Ovary (tissue), 9 donors: ENCODE measurements around the gene EPHB6. TPM values are rescaled to one million over a fixed set of nuclear protein-coding genes. Genes with fewer than 3 reads are reported as not detected.

Source experiments
- DNase-seq, 5 donors: peaks; one replicate each; pipeline ENCODE4 v3.0.0-alpha.2; 2019 to 2020
- H3K27ac ChIP-seq, 2 donors: fragments of 200-600 bp; one replicate each; pipeline versions ENCODE4 v1.5.1 to v1.8.0; 2019 to 2022
- H3K27me3 ChIP-seq: fragments of 200-600 bp; one replicate; pipeline ENCODE4 v1.8.0; 2022
- H3K36me3 ChIP-seq: fragments of 200-600 bp; sonication (generic); one replicate; pipeline ENCODE4 v1.5.1; 2019
- H3K4me1 ChIP-seq: one replicate; pipeline ENCODE4 v1.8.1; 2013; ENCODE audit warnings: mild to moderate bottlenecking, moderate library complexity; ENCODE audit not compliant: insufficient read depth
- H3K4me3 ChIP-seq: fragments of 200-600 bp; sonication (generic); one replicate; pipeline ENCODE4 v1.5.1; 2017
- H3K9me3 ChIP-seq, 2 donors: fragments of 200-600 bp in 1 of 2; sonication (generic) in 1 of 2; one replicate each; pipeline versions ENCODE4 v1.5.1 to v1.8.1; 2013 to 2019; ENCODE audit warnings: mild to moderate bottlenecking in 1 of 2, moderate library complexity in 1 of 2
- EP300 ChIP-seq: sonication (generic); formaldehyde crosslinking; IDR thresholded peaks from one replicate; pipeline ENCODE4 v1.6.1; 2017; ENCODE audit warnings: antibody characterized with exemption
- POLR2A ChIP-seq: fragments of 450-650 bp; IDR thresholded peaks from one replicate; pipeline ENCODE4 v1.6.1; 2017; ENCODE audit warnings: antibody characterized with exemption, mild to moderate bottlenecking, moderate library complexity
- WGBS, 3 donors: extraction: QIAGEN DNeasy Blood & Tissue Kit in 1 of 3; methylation state at CpG; one replicate each; pipeline versions ENCODE4 v1.1.5 to v1.1.7; 2013 to 2017; 5-methylcytosine and 5-hydroxymethylcytosine counted together
- intact Hi-C, 4 donors: fragments of 100-400 bp; cut with DNase I; formaldehyde crosslinking; loops; one replicate each; pipeline versions ENCODE4 v1.11.0 to v1.15.1; 2022 to 2023
- polyA plus RNA-seq, 2 donors: library from polyadenylated mRNA; stranded (reverse); fragments of 200-250 nt in 1 of 2; fragments of 350-450 nt in 1 of 2; fragmentation: Illumina TruSeq in 1 of 2; extraction: RNeasy Lipid Tissue Mini Kit (QIAGEN cat#74804) in 1 of 2; gene quantifications; one replicate each; pipeline ENCODE4 v1.2.3, GENCODE V29; 2013 to 2014
- total RNA-seq, 7 donors: library from RNA; depleted of rRNA in 2 of 7; stranded (reverse); fragments of >200 nt in 2 of 7; fragmentation: NEBNext Ultra II Directional in 3 of 7; extraction: Animal tissue kit (Norgen Biotek cat#: 25700) in 3 of 7; gene quantifications; one replicate each; pipeline versions ENCODE4 v1.1.0 to v1.2.4, GENCODE V29; 2016 to 2023
- TF ChIP-seq, protein P1 (sequence below), 3 donors: fragments of 450-650 bp in 2 of 3; fragments of 200-600 bp in 1 of 3; IDR thresholded peaks; one replicate each; pipeline versions ENCODE4 v1.5.1 to v1.8.0; 2016 to 2022; ENCODE audit warnings: antibody characterized with exemption in 3 of 3, mild to moderate bottlenecking in 1 of 3
- donor health status: DM: no; HTN: no; CAD: no; lungs with moderate emphysema.
- donor health status: DM: no; HTN: no; CAD: no.
- donor health status: Bipolar disorder and iron deficiency.
- donor health status: DM: yes; HTN: yes; CAD: no.
- donor health status: DM: no; HTN: no; CAD: no.
- donor health status: DM: yes; HTN: yes; CAD: no.

EPHB6 gene
- total and polyA plus RNA-seq, 9 donors = 10.7 to 41.1 (median 28.5) TPM

- TF ChIP-seq, protein P1, sequence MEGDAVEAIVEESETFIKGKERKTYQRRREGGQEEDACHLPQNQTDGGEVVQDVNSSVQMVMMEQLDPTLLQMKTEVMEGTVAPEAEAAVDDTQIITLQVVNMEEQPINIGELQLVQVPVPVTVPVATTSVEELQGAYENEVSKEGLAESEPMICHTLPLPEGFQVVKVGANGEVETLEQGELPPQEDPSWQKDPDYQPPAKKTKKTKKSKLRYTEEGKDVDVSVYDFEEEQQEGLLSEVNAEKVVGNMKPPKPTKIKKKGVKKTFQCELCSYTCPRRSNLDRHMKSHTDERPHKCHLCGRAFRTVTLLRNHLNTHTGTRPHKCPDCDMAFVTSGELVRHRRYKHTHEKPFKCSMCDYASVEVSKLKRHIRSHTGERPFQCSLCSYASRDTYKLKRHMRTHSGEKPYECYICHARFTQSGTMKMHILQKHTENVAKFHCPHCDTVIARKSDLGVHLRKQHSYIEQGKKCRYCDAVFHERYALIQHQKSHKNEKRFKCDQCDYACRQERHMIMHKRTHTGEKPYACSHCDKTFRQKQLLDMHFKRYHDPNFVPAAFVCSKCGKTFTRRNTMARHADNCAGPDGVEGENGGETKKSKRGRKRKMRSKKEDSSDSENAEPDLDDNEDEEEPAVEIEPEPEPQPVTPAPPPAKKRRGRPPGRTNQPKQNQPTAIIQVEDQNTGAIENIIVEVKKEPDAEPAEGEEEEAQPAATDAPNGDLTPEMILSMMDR (IDR thresholded peaks at IDR 0.05) = no peak
- TF ChIP-seq POLR2A (no peak), EP300 (no peak)
- no peak overlapping the region for H3K27ac ChIP-seq
- H3K4me1 ChIP-seq = no peaks in the 10 kb centered on the region
- intact Hi-C loops = no loop called here
- H3K36me3 ChIP-seq = no peaks in the 10 kb centered on the region
- WGBS, 3 donors = 84 to 87% (median 87%) methylated on average over 8 of the region's 8 CpGs
- H3K9me3 ChIP-seq = no peaks in the 10 kb centered on the region
- no peak for DNase-seq
- H3K4me3 ChIP-seq = no peak overlapping the region
- no peaks in the 10 kb centered on the region for H3K27me3 ChIP-seq
These were observed 60.4 kb downstream of the EPHB6 start for GRCh38 chr7:142915315-142915714.

DNA sequence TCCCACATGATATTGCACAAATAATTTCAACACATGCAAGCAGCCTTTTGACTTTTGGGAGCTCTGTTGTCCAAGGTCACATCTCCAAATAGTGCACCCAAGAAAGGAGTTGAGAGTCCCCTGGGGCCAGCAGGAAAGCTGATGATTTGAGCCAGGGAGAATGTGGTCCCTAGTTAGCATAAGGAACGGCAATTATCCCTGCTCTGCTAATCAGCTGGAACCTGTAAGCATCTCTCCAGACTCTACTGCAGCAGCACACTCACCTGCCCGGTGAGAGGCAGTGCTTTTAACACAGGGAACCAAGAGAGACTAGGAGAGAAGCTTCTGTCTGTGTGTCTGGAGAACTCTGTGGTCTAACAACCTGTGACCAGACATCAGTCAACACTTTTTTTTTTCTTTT is 61.6 kb downstream of the EPHB6 start:
- no peak for DNase-seq
- H3K9me3 ChIP-seq = no peaks in the 10 kb centered on the region
- no peak for TF ChIP-seq EP300
- TF ChIP-seq, protein P1 (IDR thresholded peaks at IDR 0.05) = no peak
- no peak for TF ChIP-seq POLR2A
- H3K27me3 ChIP-seq = no peaks in the 10 kb centered on the region
- no peak overlapping the region for H3K27ac ChIP-seq
- H3K4me1 ChIP-seq = no peaks in the 10 kb centered on the region
- H3K4me3 ChIP-seq = no peak overlapping the region
- H3K36me3 ChIP-seq = no peaks in the 10 kb centered on the region
- WGBS, 3 donors = 13 to 42% (median 21%) methylated on average over 2 of the region's 2 CpGs
- intact Hi-C loops = no loop called here

DNA sequence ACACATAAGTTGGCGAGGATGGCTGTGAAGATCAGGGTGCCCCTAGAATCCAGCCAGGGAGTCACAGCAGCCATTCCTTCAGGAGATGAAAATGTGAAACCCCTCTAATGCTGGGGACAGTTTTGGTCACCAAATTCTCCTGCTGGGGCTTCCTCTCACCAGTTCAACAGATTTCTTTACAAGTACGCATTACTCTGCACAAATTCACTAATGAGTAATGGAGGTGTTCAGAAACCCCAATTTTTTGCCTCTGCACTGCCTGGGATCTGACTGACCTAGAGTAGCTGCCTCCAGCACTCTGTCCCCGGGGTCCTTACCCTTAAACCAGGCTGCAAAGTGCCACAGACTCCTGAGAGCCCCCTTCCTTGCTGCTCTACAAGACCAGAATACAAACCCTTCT is 62.6 kb downstream of the EPHB6 start:
- intact Hi-C loops = no loop called here
- H3K4me3 ChIP-seq = no peak overlapping the region
- H3K27ac ChIP-seq = no peak overlapping the region
- H3K4me1 ChIP-seq = no peaks in the 10 kb centered on the region
- 60 to 74% (median 65%) methylated on average over 3 of the region's 3 CpGs for WGBS, 3 donors
- no peaks in the 10 kb centered on the region for H3K27me3 ChIP-seq
- no peak for DNase-seq
- H3K36me3 ChIP-seq = no peaks in the 10 kb centered on the region
- TF ChIP-seq, protein P1 (IDR thresholded peaks at IDR 0.05) = no peak
- no peak for TF ChIP-seq EP300
- no peak for TF ChIP-seq POLR2A
- H3K9me3 ChIP-seq = no peaks in the 10 kb centered on the region

DNA sequence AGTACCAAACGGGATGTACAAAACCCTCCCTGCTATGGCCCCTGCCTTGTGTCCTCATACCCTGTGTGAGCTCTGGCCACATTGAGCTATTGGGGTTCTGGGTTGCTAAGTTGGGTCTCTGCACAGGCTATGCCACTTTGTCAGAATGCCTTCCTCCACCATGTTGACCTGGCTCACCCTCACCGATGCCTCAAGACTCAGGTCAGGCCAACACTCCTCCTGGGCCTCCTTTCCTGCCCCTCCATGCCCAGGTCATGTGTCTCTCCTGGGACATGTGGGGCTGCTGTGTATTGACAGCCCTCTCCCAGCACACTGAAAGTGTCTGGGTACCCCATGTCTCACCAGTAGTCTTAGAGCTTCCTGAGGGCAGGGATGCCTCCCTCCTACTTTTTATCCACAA is 64.0 kb downstream of the EPHB6 start:
- no peaks in the 10 kb centered on the region for H3K36me3 ChIP-seq
- DNase-seq = no peak
- 63 to 74% (median 67%) methylated on average over 2 of the region's 2 CpGs for WGBS, 3 donors
- TF ChIP-seq POLR2A (no peak), EP300 (no peak)
- TF ChIP-seq, protein P1 (IDR thresholded peaks at IDR 0.05) = no peak
- no peak overlapping the region for H3K4me3 ChIP-seq
- H3K27ac ChIP-seq = no peak overlapping the region
- no peaks in the 10 kb centered on the region for H3K27me3 ChIP-seq
- no peaks in the 10 kb centered on the region for H3K4me1 ChIP-seq
- intact Hi-C loops = no loop called here
- no peaks in the 10 kb centered on the region for H3K9me3 ChIP-seq

DNA sequence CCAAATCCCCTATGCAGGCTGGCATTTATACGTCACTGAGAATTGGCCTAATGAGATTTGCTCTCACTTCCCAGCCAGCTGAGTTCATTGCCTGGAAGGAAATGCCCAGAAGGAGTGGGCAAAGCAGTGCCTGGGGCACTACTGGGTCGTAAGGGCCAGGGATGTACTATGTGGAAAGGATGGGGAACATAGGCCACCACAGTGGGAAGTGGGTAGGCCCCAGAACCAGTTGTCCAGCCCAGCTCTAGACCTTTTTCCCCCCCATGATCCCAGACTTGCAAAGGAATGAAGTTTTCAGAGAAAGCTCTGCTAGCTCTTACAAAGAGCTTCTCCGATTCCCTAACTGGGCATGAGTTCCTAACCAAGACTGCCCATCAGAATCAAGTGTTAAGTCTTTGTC is 64.8 kb downstream of the EPHB6 start:
- H3K36me3 ChIP-seq = no peaks in the 10 kb centered on the region
- no peaks in the 10 kb centered on the region for H3K4me1 ChIP-seq
- no peak overlapping the region for H3K4me3 ChIP-seq
- no peak for DNase-seq
- H3K27ac ChIP-seq = no peak overlapping the region
- TF ChIP-seq, protein P1 (IDR thresholded peaks at IDR 0.05) = no peak
- TF ChIP-seq EP300 = no peak
- no peak for TF ChIP-seq POLR2A
- intact Hi-C loops = no loop called here
- WGBS, 3 donors = 82 to 87% (median 84%) methylated on average over 3 of the region's 3 CpGs
- H3K9me3 ChIP-seq = no peaks in the 10 kb centered on the region
- no peaks in the 10 kb centered on the region for H3K27me3 ChIP-seq
